Transverse colon (tissue), 4 donors: ENCODE data around the gene ERC2. TPM values are rescaled to one million over a fixed set of nuclear protein-coding genes. Genes with fewer than 3 reads are reported as not detected.

Experiments used
- DNase-seq: peaks from one replicate; pipeline ENCODE4 v3.0.0-alpha.2; 2019
- H3K27ac ChIP-seq, 4 donors: fragments of 200-600 bp; sonication (generic); 2 replicates each; pipeline ENCODE4 v1.5.1; 2016 to 2018; ENCODE audit warnings: inconsistent platforms in 4 of 4
- H3K27me3 ChIP-seq: fragments of 200-600 bp; sonication (generic); 2 replicates; pipeline ENCODE4 v1.5.1; 2017; ENCODE audit warnings: inconsistent platforms
- H3K36me3 ChIP-seq, 4 donors: fragments of 200-600 bp; sonication (generic); 2 replicates each; pipeline ENCODE4 v1.5.1; 2017 to 2019; ENCODE audit warnings: inconsistent platforms in 4 of 4
- H3K4me1 ChIP-seq, 4 donors: fragments of 200-600 bp; sonication (generic); 2 replicates each; pipeline ENCODE4 v1.5.1; 2017 to 2020; ENCODE audit warnings: inconsistent platforms in 4 of 4
- H3K4me3 ChIP-seq, 4 donors: fragments of 200-600 bp; sonication (generic); 1 replicate in 1 of 4; 2 replicates in 3 of 4; pipeline versions ENCODE4 v1.5.1 to v1.6.1; 2017 to 2019; ENCODE audit warnings: inconsistent platforms in 4 of 4
- H3K9me3 ChIP-seq, 2 donors: fragments of 200-600 bp; sonication (generic); 2 replicates each; pipeline ENCODE4 v1.5.1; 2017 to 2019; ENCODE audit warnings: inconsistent platforms in 2 of 2
- CTCF ChIP-seq, 5 experiments: fragments of 200-600 bp in 3 of 5; fragments of 450-650 bp in 2 of 5; sonication (generic) in 3 of 5; IDR thresholded peaks; 1 replicate in 2 of 5; 2 replicates in 3 of 5; pipeline ENCODE4 v1.5.1; 2016 to 2017; ENCODE audit warnings: antibody characterized with exemption in 5 of 5, inconsistent platforms in 3 of 5, mild to moderate bottlenecking in 2 of 5, moderate library complexity in 1 of 5
- EP300 ChIP-seq: sonication (generic); formaldehyde crosslinking; IDR thresholded peaks from one replicate; pipeline ENCODE4 v1.6.1; 2017; ENCODE audit warnings: antibody characterized with exemption, low read depth
- POLR2A ChIP-seq: fragments of 450-650 bp; IDR thresholded peaks from one replicate; pipeline ENCODE4 v1.6.1; 2016; ENCODE audit warnings: antibody characterized with exemption, mild to moderate bottlenecking, moderate library complexity
- POLR2AphosphoS5 ChIP-seq, 3 donors: sonication (generic); formaldehyde crosslinking; IDR thresholded peaks; one replicate each; pipeline ENCODE4 v1.6.1; 2016; ENCODE audit warnings: antibody characterized with exemption in 3 of 3
- WGBS, 2 donors: methylation state at CpG; one replicate each; pipeline ENCODE4 v1.1.5; 2018; ENCODE audit warnings: low coverage in 1 of 2; 5-methylcytosine and 5-hydroxymethylcytosine counted together
- in situ Hi-C, 4 donors: fragments of 200-750 bp; cut with MboI; loops; one replicate each; pipeline versions ENCODE4 v1.15.0 to v1.15.1; 2017; ENCODE audit warnings: low sequenced_read_pairs in 3 of 4, low pct_ligation_motif_present in 1 of 4, low pct_unique_long_range_greater_than_20kb in 1 of 4
- intact Hi-C: fragments of 100-400 bp; cut with DNase I; formaldehyde crosslinking; loops from one replicate; pipeline ENCODE4 v1.15.1; 2023; ENCODE audit warnings: low total_unique reads
- total RNA-seq, 4 donors: library from RNA; depleted of rRNA; stranded (reverse); fragments of >200 nt; gene quantifications; one replicate each; pipeline ENCODE4 v1.1.0, GENCODE V29; 2016

The ERC2 gene
- total RNA-seq, 4 donors from 2014 or later = 0.41 to 1.3 TPM; not detected in 2

DNA sequence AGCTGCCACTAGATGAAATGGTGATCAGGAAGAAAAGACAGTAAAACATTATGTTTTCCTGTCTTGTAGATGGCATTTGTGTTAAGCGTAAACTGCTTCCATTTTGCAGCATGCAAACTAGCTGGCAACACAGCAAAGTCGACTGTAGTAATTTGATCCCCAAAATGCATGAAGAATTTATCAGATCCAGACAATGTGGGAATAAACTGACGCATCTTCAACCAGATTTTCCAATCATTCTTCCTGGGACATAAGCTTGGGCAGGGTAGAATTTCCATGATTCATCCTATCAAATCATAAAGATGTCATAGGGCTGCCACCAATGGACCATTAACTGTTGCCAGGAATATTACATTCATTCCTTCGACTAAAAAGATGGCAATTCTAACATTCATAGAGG lies 260.3 kb downstream of the ERC2 start:
- H3K4me1 ChIP-seq = no peaks in the 10 kb centered on the region
- no peaks in the 10 kb centered on the region for H3K9me3 ChIP-seq
- 79 to 81% methylated on average over 3 to 4 of the region's 4 CpGs for WGBS, 2 donors
- intact Hi-C loops (no loop called here), in situ Hi-C loops (no loop called here)
- H3K27me3 ChIP-seq = no peaks in the 10 kb centered on the region
- H3K27ac ChIP-seq = no peak overlapping the region
- no peak overlapping the region for H3K4me3 ChIP-seq
- TF ChIP-seq POLR2A (no peak), EP300 (no peak), CTCF (IDR thresholded peaks at IDR 0.05) (no peak), POLR2AphosphoS5 (IDR thresholded peaks at IDR 0.05) (no peak)
- H3K36me3 ChIP-seq = no peaks in the 10 kb centered on the region
- no peak for DNase-seq

DNA sequence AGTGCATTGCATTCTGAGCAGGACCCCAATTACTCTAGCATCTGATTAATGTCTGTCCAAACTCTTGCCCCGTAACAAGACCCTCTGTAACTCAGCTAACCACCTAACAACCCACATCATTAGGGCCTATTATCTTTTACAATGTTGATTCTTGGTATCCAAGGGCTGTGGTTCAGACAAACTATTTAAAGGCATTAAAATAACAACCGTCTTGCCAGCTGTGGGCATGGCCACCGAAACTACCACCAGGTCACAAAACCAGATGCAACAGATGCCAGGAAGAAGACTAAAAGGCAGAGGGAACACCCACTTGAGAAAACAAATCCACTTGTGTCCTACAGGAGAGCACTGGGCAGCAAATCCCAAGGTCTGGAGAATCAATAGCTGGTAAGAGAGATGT lies 262.9 kb downstream of the ERC2 start:
- Histone ChIP-seq H3K4me3 (no peak overlapping the region), H3K36me3 (no peaks in the 10 kb centered on the region), H3K9me3 (no peaks in the 10 kb centered on the region), H3K4me1 (no peaks in the 10 kb centered on the region), H3K27ac (no peak overlapping the region), H3K27me3 (no peaks in the 10 kb centered on the region)
- in situ Hi-C loops = no loop called here
- no peak for TF ChIP-seq EP300
- TF ChIP-seq POLR2A = no peak
- TF ChIP-seq POLR2AphosphoS5 (IDR thresholded peaks at IDR 0.05) = no peak
- no peak for TF ChIP-seq CTCF (IDR thresholded peaks at IDR 0.05)
- no peak for DNase-seq
- WGBS, 2 donors = 44 to 63% methylated on average over 3 of the region's 3 CpGs
- intact Hi-C loops = no loop called here

- no peaks in the 10 kb centered on the region for H3K36me3 ChIP-seq
- in situ Hi-C loops (no loop called here), intact Hi-C loops (no loop called here)
- DNase-seq = no peak
- H3K4me1 ChIP-seq = no peaks in the 10 kb centered on the region
- no peaks in the 10 kb centered on the region for H3K27me3 ChIP-seq
- no peak overlapping the region for H3K27ac ChIP-seq
- no peaks in the 10 kb centered on the region for H3K9me3 ChIP-seq
- H3K4me3 ChIP-seq = no peak overlapping the region
- TF ChIP-seq EP300 (no peak), POLR2A (no peak), POLR2AphosphoS5 (IDR thresholded peaks at IDR 0.05) (no peak), CTCF (IDR thresholded peaks at IDR 0.05) (no peak)
- 71 to 76% methylated on average over 4 of the region's 4 CpGs for WGBS, 2 donors
These were observed 265.3 kb downstream of the ERC2 start for GRCh38 chr3:56202997-56203396.

DNA sequence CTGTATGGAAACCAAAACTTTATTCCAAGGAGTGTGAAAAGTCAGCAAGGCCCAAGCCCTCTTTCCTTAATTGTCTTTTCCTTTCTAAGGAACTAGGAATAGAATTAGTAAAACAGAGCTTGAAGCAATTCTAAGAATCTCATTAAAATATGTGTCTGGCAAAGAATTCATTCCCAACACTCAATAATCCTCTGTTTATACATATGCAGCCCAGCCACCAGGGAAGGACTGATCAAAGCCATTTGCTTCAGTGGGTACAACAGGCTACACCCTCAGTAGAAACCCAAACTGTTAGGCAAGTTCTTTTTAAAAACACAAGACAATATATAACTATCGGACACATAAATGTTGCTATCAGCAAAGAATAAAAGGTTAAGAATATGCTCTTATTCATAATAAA lies 266.9 kb downstream of the ERC2 start:
- no peaks in the 10 kb centered on the region for H3K27me3 ChIP-seq
- no peak for DNase-seq
- no peaks in the 10 kb centered on the region for H3K4me1 ChIP-seq
- in situ Hi-C loops = no loop called here
- no peaks in the 10 kb centered on the region for H3K9me3 ChIP-seq
- TF ChIP-seq EP300 (no peak), POLR2A (no peak), POLR2AphosphoS5 (IDR thresholded peaks at IDR 0.05) (no peak), CTCF (IDR thresholded peaks at IDR 0.05) (no peak)
- H3K36me3 ChIP-seq = no peaks in the 10 kb centered on the region
- H3K27ac ChIP-seq = no peak overlapping the region
- WGBS, 2 donors = 0 to 43% methylated on average over 1 of the region's 1 CpG
- H3K4me3 ChIP-seq = no peak overlapping the region
- intact Hi-C loops = no loop called here
